Stomach (tissue), 4 donors: Measurements from ENCODE around the gene RIN2.

Experiments used
- CTCF ChIP-seq, 7 experiments: fragments of 450-650 bp in 4 of 7; fragments of 200-600 bp in 3 of 7; sonication (generic) in 3 of 7; IDR thresholded peaks; one replicate each; pipeline ENCODE4 v1.5.1; 2016 to 2019; ENCODE audit warnings: antibody characterized with exemption in 7 of 7, control low read depth in 2 of 7, mild to moderate bottlenecking in 1 of 7
- EP300 ChIP-seq: sonication (generic); formaldehyde crosslinking; IDR thresholded peaks from one replicate; pipeline ENCODE4 v1.6.1; 2017; ENCODE audit warnings: antibody characterized with exemption
- POLR2A ChIP-seq, 4 donors: fragments of 450-650 bp; IDR thresholded peaks; one replicate each; pipeline ENCODE4 v1.6.1; 2016; ENCODE audit warnings: antibody characterized with exemption in 4 of 4, control low read depth in 2 of 4, mild to moderate bottlenecking in 1 of 4, moderate library complexity in 1 of 4
- POLR2AphosphoS5 ChIP-seq, 3 donors: sonication (generic); formaldehyde crosslinking; IDR thresholded peaks; one replicate each; pipeline ENCODE4 v1.6.1; 2016; ENCODE audit warnings: antibody characterized with exemption in 3 of 3

GRCh38 chr20:19756761-19757486 lies 1.1 kb upstream of the RIN2 start:
- TF ChIP-seq CTCF (IDR thresholded peaks at IDR 0.05) (no peak), POLR2A (IDR thresholded peaks at IDR 0.05) (no peak), POLR2AphosphoS5 (IDR thresholded peaks at IDR 0.05) (no peak), EP300 (no peak)
